SK-N-SH (cell line): Measurements from ENCODE around the gene LUC7L2. TPM values are rescaled to one million over a fixed set of nuclear protein-coding genes. Genes with fewer than 3 reads are reported as not detected.

ENCODE experiments used
- CTCF ChIA-PET: fragments of 300-600, 350-600 bp; formaldehyde crosslinking; extraction: SDS; loops from one replicate; lab custom pipeline; 2021; lab: Yijun Ruan, JAX
- POLR2A ChIA-PET: fragments of 350-600 bp; sonication (Branson Sonifier 250); formaldehyde crosslinking; extraction: SDS; loops from one replicate; lab custom pipeline; 2020; ENCODE audit warnings: antibody characterized with exemption, inconsistent platforms; lab: Yijun Ruan, JAX
- DNase-seq: peaks from one replicate; pipeline ENCODE4 v3.0.0; 2012
- H2AFZ ChIP-seq: fragments of 200-600 bp; sonication (generic); 2 replicates; pipeline ENCODE4 v1.8.1; 2016; ENCODE audit warnings: antibody characterized with exemption, mild to moderate bottlenecking, low read depth
- H3F3A ChIP-seq: fragments of 200-600 bp; sonication (generic); replicated peaks from 2 replicates; pipeline ENCODE3; 2016; ENCODE audit warnings: antibody characterized with exemption, mild to moderate bottlenecking; ENCODE audit not compliant: insufficient read depth
- H3K27ac ChIP-seq, 2 experiments: fragments of 200-500 bp in 1 of 2; fragments of 200-600 bp in 1 of 2; sonication (Bioruptor generic) in 1 of 2; sonication (generic), shearing (Covaris generic) in 1 of 2; 2 replicates each; pipeline versions ENCODE4 v1.5.1 to v1.6.1; 2014 to 2016; ENCODE audit warnings: low read depth in 2 of 2, inconsistent platforms in 1 of 2, low read length in 1 of 2, mild to moderate bottlenecking in 1 of 2, mixed read lengths in 1 of 2
- H3K27me3 ChIP-seq: fragments of 200-600 bp; sonication (generic), shearing (Covaris generic); 2 replicates; pipeline ENCODE4 v1.6.1; 2016; ENCODE audit warnings: mixed run types; ENCODE audit not compliant: insufficient read depth
- H3K36me3 ChIP-seq, 2 experiments: fragments of 200-500 bp in 1 of 2; fragments of 200-600 bp in 1 of 2; sonication (Bioruptor generic) in 1 of 2; sonication (generic) in 1 of 2; replicated peaks in 1 of 2; 2 replicates each; pipeline versions ENCODE3 to v1.5.1; 2014 to 2016; ENCODE audit warnings: low read length in 1 of 2, mild to moderate bottlenecking in 1 of 2; ENCODE audit not compliant: insufficient read depth in 2 of 2, control insufficient read depth in 1 of 2
- H3K4me1 ChIP-seq, 2 experiments: fragments of 200-500 bp in 1 of 2; fragments of 200-600 bp in 1 of 2; sonication (Bioruptor generic) in 1 of 2; sonication (generic), shearing (Covaris generic) in 1 of 2; 2 replicates each; pipeline versions ENCODE4 v1.5.1 to v1.6.1; 2014 to 2016; ENCODE audit warnings: low read depth in 1 of 2, low read length in 1 of 2, mixed run types in 1 of 2; ENCODE audit not compliant: insufficient read depth in 2 of 2, control insufficient read depth in 1 of 2
- H3K4me2 ChIP-seq: fragments of 200-600 bp; sonication (generic), shearing (Covaris generic); 2 replicates; pipeline ENCODE4 v1.6.1; 2017; ENCODE audit warnings: mixed run types
- H3K4me3 ChIP-seq, 2 experiments: fragments of 200-500 bp in 1 of 2; fragments of 200-600 bp in 1 of 2; sonication (Bioruptor generic) in 1 of 2; sonication (generic), shearing (Covaris generic) in 1 of 2; 2 replicates each; pipeline versions ENCODE4 v1.5.1 to v1.8.1; 2014 to 2016; ENCODE audit warnings: low read depth in 2 of 2, inconsistent platforms in 1 of 2, low read length in 1 of 2, mild to moderate bottlenecking in 1 of 2, mixed read lengths in 1 of 2, moderate library complexity in 1 of 2
- H3K79me2 ChIP-seq: fragments of 200-600 bp; sonication (generic); 2 replicates; pipeline ENCODE4 v1.8.1; 2017; ENCODE audit warnings: mild to moderate bottlenecking; ENCODE audit not compliant: insufficient read depth
- H3K9ac ChIP-seq: fragments of 200-600 bp; sonication (generic); 2 replicates; pipeline ENCODE4 v1.6.1; 2017; ENCODE audit warnings: mixed run types
- H3K9me2 ChIP-seq: fragments of 200-600 bp; sonication (generic); 2 replicates; pipeline ENCODE4 v1.6.1; 2017; ENCODE audit warnings: mixed run types
- H3K9me3 ChIP-seq: fragments of 200-600 bp; sonication (generic); 2 replicates; pipeline ENCODE4 v1.6.1; 2017; ENCODE audit warnings: mixed run types, mild to moderate bottlenecking, moderate library complexity
- H4K20me1 ChIP-seq: fragments of 200-600 bp; sonication (generic); 2 replicates; pipeline ENCODE4 v1.6.1; 2017; ENCODE audit warnings: mild to moderate bottlenecking, mixed run types; ENCODE audit not compliant: insufficient read depth
- CTCF ChIP-seq: fragments of 200-600 bp; sonication (generic); IDR thresholded peaks from 2 replicates; pipeline ENCODE4 v1.6.1; 2017; ENCODE audit warnings: antibody characterized with exemption, mild to moderate bottlenecking, moderate library complexity
- ELF1 ChIP-seq: IDR thresholded peaks from 2 replicates; pipeline ENCODE4 v1.4.0; 2012
- EP300 ChIP-seq, 2 experiments: IDR thresholded peaks; 2 replicates each; pipeline versions ENCODE4 v1.4.0 to v1.6.1; 2012; ENCODE audit warnings: borderline replicate concordance in 1 of 2, low read depth in 1 of 2, low read length in 1 of 2
- FOXJ3 ChIP-seq: sonication (generic); formaldehyde crosslinking; IDR thresholded peaks from 2 replicates; pipeline ENCODE4 v1.5.1; 2020; ENCODE audit warnings: mild to moderate bottlenecking, missing genetic modification reagents
- FOXM1 ChIP-seq: IDR thresholded peaks from 2 replicates; pipeline ENCODE4 v1.4.0; 2012; ENCODE audit warnings: low read depth, mild to moderate bottlenecking
- MAX ChIP-seq: IDR thresholded peaks from 2 replicates; pipeline ENCODE4 v1.4.0; 2012; ENCODE audit warnings: low read depth
- MEF2A ChIP-seq: IDR thresholded peaks from 2 replicates; pipeline ENCODE4 v1.4.0; 2012; ENCODE audit warnings: low read depth, borderline replicate concordance
- MXI1 ChIP-seq: IDR thresholded peaks from 2 replicates; pipeline ENCODE4 v1.6.1; 2012; ENCODE audit warnings: mild to moderate bottlenecking, low read depth, low read length, improper control_type of control experiment
- POLR2AphosphoS5 ChIP-seq: IDR thresholded peaks from 2 replicates; pipeline ENCODE4 v1.6.1; 2012; ENCODE audit warnings: low read depth, low read length
- RFX5 ChIP-seq: IDR thresholded peaks from 2 replicates; pipeline ENCODE4 v1.6.1; 2012; ENCODE audit warnings: mild to moderate bottlenecking, improper control_type of control experiment, low read length
- SIN3A ChIP-seq: IDR thresholded peaks from 2 replicates; pipeline ENCODE4 v1.6.1; 2012; ENCODE audit warnings: low read depth, mild to moderate bottlenecking, low read length, moderate library complexity, borderline replicate concordance
- SMC3 ChIP-seq: IDR thresholded peaks from 2 replicates; pipeline ENCODE4 v1.6.1; 2012; ENCODE audit warnings: low read depth, low read length, improper control_type of control experiment
- TAF1 ChIP-seq: IDR thresholded peaks from 2 replicates; pipeline ENCODE4 v1.6.1; 2012; ENCODE audit warnings: low read depth, mild to moderate bottlenecking, low read length, moderate library complexity, borderline replicate concordance
- TEAD4 ChIP-seq: IDR thresholded peaks from 2 replicates; pipeline ENCODE4 v1.4.0; 2012; ENCODE audit warnings: mild to moderate bottlenecking, borderline replicate concordance; ENCODE audit not compliant: insufficient read depth
- USF2 ChIP-seq: fragments of 150-350 bp; IDR thresholded peaks from 2 replicates; pipeline ENCODE4 v1.6.1; 2017; ENCODE audit warnings: antibody characterized with exemption, low read length, low read depth, borderline replicate concordance
- ZBTB33 ChIP-seq: IDR thresholded peaks from 2 replicates; pipeline ENCODE4 v1.4.0; 2012; ENCODE audit warnings: low read depth, borderline replicate concordance
- WGBS: methylation state at CpG from one replicate; pipeline ENCODE4 v1.1.6; 2017; ENCODE audit warnings: low lambda C conversion rate; 5-methylcytosine and 5-hydroxymethylcytosine counted together
- polyA plus RNA-seq, 3 experiments: library from polyadenylated mRNA; depleted of rRNA; stranded (reverse); fragments of >200 nt; gene quantifications; 2 replicates each; pipeline ENCODE4 v1.2.3, GENCODE V29; 2012

The LUC7L2 gene
- polyA plus RNA-seq, 1 of the 3 experiments (the other 2 are of a cell fraction) = 45.7 TPM

- CTCF ChIA-PET = no interaction called here
- Histone ChIP-seq H3K79me2 (peaks cover 100% of the 10 kb centered on the region), H3K27me3 (no peaks in the 10 kb centered on the region), H3K4me2 (no peak overlapping the region), H3K36me3 (peaks cover 43 to 56% of the 10 kb centered on the region in 2 experiments), H3K27ac (no peak overlapping the region), H3K9me2 (no peaks in the 10 kb centered on the region), H4K20me1 (peaks cover 97% of the 10 kb centered on the region), H3K9ac (no peak overlapping the region), H2AFZ (no peak overlapping the region), H3K9me3 (no peaks in the 10 kb centered on the region), H3K4me1 (peaks cover 7 to 12% of the 10 kb centered on the region in 2 experiments; a peak in 3 of 4 replicates), H3F3A (peaks cover 4% of the 10 kb centered on the region), H3K4me3 (no peak overlapping the region)
- WGBS = 89% methylated on average over 6 of the region's 6 CpGs
- TF ChIP-seq USF2 (no peak), SIN3A (no peak), CTCF (no peak), SMC3 (no peak), EP300 (IDR thresholded peaks at IDR 0.05; ENCODE audit: borderline replicate concordance in 1 of 2, low read depth in 1 of 2, low read length in 1 of 2) (no peak), FOXM1 (no peak), TEAD4 (no peak), MAX (no peak), POLR2AphosphoS5 (no peak), TAF1 (no peak)
- POLR2A ChIA-PET = no interaction called here
- no peak for DNase-seq
Observed at GRCh38 chr7:139367438-139368155, 7.9 kb downstream of the LUC7L2 start.

- no peak overlapping the region for H2AFZ ChIP-seq
- no peak overlapping the region for H3K9ac ChIP-seq
- H3K9me2 ChIP-seq = no peaks in the 10 kb centered on the region
- no peaks in the 10 kb centered on the region for H3K27me3 ChIP-seq
- DNase-seq = no peak
- H3K4me1 ChIP-seq = peaks cover 7 to 8% of the 10 kb centered on the region in 2 experiments; a peak in 3 of 4 replicates
- ChIA-PET CTCF (interaction anchor here (0.9 to 1.3 kb wide), 2 partner anchors 12 to 30 kb away, joined by 3 to 4 read pairs; no protein-coding TSS in a partner anchor), POLR2A (interaction anchor here (0.9 kb wide), 1 partner anchor 11 kb away, joined by 4 read pairs; the partner anchor contains the start of gene LUC7L2)
- H3K4me2 ChIP-seq = no peak overlapping the region; the same call in 1 of the 2 replicates
- no peak overlapping the region for H3K27ac ChIP-seq
- no peaks in the 10 kb centered on the region for H3K9me3 ChIP-seq
- 93% methylated on average over 5 of the region's 5 CpGs for WGBS
- peaks cover 96% of the 10 kb centered on the region for H4K20me1 ChIP-seq
- peaks cover 100% of the 10 kb centered on the region for H3K79me2 ChIP-seq
- H3F3A ChIP-seq = peaks cover 8% of the 10 kb centered on the region
- no peak overlapping the region for H3K4me3 ChIP-seq
- H3K36me3 ChIP-seq = peaks cover 46 to 53% of the 10 kb centered on the region in 2 experiments
- TF ChIP-seq SMC3 (no peak), USF2 (no peak), MXI1 (no peak), ELF1 (no peak), ZBTB33 (no peak), FOXJ3 (no peak), FOXM1 (no peak), RFX5 (no peak), MEF2A (no peak), TAF1 (no peak), MAX (no peak)
Observed at GRCh38 chr7:139370301-139370942, 10.7 kb downstream of the LUC7L2 start.
